GM19035 (cell line): ENCODE data around the gene GHRL.
A peak's percentile ranks its signal among the peaks of the same experiment; 100 is the strongest.

Experiments
- ATAC-seq: cut with Tn5 transposase; IDR thresholded peaks from one replicate; pipeline ENCODE4 v1.9.1; 2021; ENCODE audit not compliant: unreplicated experiment

GHRL gene

DNA sequence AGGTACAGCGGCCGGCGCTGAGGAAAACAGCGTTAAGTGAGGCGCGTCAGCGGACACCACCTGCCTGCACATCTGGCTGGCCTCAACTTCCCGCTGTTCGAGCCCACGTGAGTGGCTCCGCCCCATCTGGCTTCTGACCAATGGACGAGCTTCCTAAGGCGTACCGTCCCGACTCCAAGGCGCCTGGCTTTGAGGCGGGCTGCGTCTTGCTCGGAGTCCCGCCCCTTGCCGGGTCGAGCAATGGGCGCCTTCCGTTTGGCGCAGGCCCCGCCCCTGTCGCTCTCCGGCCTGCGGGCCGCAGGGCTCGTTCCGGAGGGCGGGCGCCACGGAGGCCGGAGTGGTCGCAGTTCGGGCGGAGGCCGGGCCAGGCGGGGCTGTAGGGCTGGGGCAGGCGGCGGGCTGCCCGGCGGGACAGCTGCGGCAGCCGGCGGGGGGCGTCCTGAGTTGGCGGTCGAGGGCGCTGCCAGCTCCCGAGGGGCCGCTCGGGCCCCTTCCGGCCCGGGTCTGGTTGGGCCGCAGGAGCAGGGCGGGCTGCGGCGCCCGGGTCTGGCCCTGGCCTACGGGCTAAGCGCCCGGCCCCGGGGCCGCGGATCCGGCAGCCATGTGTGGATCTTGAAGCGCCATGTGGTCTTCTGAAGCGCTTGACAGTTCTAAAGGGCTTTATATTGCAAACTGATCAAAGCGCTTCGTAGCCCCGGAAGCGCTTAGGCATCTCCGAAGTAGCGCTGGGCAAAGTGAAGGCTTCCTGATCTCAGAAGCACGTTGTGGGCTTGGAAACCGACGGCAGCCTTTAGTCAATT, 44.4 kb downstream of the GHRL start, which contains the start of gene TATDN2:
Gene TATDN2, plus strand, starts transcription at position 276 of the 800 bp plus-strand sequence. CDS start 742 bp downstream, outside the sequence.
- peak; percentile 93 for ATAC-seq

- no peak for ATAC-seq
Measured at GRCh38 chr3:10247679-10248183, 45.0 kb downstream of the GHRL start.

- no peak for ATAC-seq
Measured at GRCh38 chr3:10245081-10245712, 47.5 kb downstream of the GHRL start.

GRCh38 chr3:10244009-10244408, 48.7 kb downstream of the GHRL start:
- ATAC-seq, result no peak

GRCh38 chr3:10242182-10243065, 50.3 kb downstream of the GHRL start:
- no peak for ATAC-seq

GRCh38 chr3:10240799-10241198, 51.9 kb downstream of the GHRL start:
- ATAC-seq, result no peak

- no peak for ATAC-seq
Measured at GRCh38 chr3:10238345-10239183, 54.2 kb downstream of the GHRL start.
